AG10803 (cell line): ENCODE data around the gene PIGS.
"Not testable (repeated sequence)": the region's sequence is repeated elsewhere in the genome, so short reads cannot be mapped to it uniquely, and the experiment has no call there.

Experiments used
- DNase-seq: peaks from one replicate; pipeline ENCODE4 v3.0.0; 2010; ENCODE audit warnings: low read depth
- H3K4me3 ChIP-seq: 2 replicates; pipeline ENCODE4 v1.5.1; 2011; ENCODE audit warnings: mild to moderate bottlenecking, low read length, control low read depth
- TF ChIP-seq, protein P1 (sequence below): conservative IDR thresholded peaks from 2 replicates; pipeline ENCODE4 v1.5.1; 2011; ENCODE audit warnings: mild to moderate bottlenecking, low read length, control low read depth, inconsistent platforms

PIGS gene

DNA sequence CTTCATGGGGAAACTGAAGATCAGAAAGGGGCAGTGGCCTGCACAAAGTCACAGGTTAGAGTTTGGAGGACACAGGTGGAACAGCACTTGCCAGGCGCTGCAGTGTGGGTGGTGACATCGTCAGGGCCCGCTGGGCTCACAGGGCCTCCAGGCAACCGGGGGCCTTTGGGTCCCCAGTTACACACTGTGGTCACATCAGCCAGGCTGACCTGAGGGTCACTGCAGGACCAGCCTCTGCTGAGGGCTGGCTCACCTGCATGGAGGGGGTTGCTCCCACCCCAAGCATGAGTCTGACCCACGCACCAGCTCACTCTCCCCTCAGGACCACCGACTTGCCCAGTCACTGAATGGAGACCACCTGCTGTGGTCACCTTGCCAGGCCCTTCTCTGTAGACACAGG, 48.1 kb downstream of the PIGS start:
- TF ChIP-seq, protein P1, sequence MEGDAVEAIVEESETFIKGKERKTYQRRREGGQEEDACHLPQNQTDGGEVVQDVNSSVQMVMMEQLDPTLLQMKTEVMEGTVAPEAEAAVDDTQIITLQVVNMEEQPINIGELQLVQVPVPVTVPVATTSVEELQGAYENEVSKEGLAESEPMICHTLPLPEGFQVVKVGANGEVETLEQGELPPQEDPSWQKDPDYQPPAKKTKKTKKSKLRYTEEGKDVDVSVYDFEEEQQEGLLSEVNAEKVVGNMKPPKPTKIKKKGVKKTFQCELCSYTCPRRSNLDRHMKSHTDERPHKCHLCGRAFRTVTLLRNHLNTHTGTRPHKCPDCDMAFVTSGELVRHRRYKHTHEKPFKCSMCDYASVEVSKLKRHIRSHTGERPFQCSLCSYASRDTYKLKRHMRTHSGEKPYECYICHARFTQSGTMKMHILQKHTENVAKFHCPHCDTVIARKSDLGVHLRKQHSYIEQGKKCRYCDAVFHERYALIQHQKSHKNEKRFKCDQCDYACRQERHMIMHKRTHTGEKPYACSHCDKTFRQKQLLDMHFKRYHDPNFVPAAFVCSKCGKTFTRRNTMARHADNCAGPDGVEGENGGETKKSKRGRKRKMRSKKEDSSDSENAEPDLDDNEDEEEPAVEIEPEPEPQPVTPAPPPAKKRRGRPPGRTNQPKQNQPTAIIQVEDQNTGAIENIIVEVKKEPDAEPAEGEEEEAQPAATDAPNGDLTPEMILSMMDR: no peak
- no peak overlapping the region for H3K4me3 ChIP-seq
- DNase-seq: no peak

DNA sequence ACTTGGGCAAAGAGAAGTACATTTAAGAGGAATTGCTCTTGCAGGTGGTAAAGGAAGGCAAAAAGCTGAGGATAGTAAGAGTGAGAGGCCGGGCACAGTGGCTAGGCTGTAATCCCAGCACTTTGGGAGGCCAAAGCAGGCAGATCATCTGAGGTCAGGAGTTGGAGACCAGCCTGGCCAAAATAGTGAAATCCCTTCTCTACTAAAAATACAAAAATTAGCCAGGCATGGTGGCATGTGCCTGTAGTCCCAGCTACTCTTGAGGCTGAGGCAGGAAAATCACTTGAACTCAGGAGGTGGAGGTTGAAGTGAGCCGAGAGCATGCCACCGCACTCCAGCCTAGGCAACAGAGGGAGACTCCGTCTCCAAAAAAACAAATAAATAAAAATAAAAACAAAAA, 49.0 kb downstream of the PIGS start:
- DNase-seq, H3K4me3 ChIP-seq: not testable (repeated sequence)

DNA sequence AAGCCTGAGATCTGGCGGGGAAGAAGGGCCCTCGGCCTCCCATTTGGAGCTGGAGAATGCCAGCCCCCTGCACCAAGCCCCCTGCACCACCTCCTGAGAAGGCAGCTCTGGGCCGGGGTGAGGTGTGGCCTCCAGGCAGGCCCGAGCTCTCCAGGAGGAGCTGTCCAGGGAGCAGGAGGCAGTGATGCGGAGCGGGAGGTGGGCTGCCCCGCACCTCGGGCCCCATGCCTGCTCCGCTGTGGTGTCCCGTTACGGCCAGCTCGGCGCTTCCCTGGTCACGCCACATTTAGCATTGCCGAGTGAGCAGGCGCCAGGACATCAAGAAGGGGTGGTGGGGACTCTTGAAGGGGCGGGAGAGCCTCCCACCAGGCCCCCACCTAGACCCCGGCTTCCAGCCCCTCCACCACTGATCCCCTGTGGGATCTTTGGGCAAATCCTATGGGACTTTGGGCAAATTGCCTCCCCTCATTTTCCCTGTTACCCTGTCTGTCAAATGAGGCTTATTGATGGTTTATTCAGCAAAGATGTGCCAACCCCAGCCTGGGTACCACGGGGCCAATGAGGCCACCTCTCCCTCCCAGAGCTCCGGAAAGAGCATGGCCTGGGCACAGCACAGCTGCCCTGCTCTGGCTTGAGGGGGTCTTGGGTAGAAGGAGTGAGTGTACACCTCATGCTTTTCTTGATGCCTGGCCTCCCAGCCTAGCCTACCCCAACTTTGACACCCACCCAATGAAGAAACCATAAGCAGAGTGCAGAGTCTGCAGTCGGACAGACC, 49.8 kb downstream of the PIGS start:
- TF ChIP-seq, protein P1: no peak
- no peak for DNase-seq
- no peak overlapping the region for H3K4me3 ChIP-seq

DNA sequence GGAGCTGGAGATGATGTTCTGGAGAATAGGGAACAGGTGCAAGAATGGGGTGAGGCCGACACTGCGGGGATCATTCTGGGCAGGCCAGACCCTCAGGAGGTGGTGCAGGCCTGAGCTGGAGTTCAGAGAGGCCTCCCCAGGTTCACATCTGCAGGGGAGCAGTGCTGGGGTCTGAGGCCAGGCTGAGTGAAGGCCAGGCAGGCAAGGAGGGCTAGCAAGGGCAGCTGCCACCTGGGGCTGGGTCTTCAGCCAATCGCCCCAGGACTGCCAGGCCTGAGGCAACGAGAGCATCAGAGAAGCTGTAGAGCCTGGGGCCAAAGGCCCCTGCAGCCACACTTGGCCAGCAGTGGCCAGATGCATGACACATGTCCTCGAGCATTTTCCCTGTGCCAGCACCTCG, 50.6 kb downstream of the PIGS start:
- no peak for DNase-seq
- TF ChIP-seq, protein P1: no peak
- H3K4me3 ChIP-seq: no peak overlapping the region

DNA sequence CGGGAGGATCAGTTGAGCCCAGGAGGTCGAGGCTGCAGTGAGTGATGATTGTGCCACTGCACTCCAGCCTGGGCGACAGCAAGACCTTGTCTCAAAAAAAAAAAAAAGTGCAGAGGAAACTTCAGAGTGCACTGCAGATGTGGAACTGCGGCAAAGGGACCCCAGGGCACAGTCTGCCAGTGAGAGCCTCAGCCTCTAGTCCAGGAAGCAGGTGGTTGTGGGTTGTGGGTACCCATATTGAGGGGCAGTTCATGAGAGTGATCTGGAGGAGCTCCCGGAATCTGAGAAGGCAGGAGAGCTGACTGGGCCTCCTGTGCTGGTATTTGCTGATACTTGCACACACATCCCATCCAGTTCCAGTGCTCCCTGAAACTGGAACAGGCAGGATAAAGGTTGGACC, 52.1 kb downstream of the PIGS start:
- H3K4me3 ChIP-seq: no peak overlapping the region

DNA sequence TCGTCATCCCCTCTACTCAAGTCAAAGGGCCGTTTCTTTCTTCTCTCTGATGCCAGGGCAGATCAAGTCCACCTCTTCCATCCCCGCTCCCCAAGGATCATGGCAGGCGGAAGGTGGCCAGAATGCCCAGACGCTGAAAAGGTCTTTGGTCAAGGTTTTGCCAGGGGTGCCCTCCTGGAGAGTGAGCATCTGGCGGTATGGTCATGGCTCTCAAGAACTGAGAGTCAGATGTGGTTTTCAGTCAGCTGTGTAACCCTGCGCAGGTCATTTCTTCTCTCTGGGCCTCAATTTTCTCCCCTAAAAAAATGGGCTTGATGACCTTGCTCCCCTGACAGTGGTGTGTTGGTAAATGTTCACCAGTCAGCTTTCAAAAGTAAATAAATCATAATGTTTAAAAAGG, 52.7 kb downstream of the PIGS start:
- no peak for DNase-seq
- TF ChIP-seq, protein P1: no peak

More for the DNA sequence above, 52.1 kb downstream of the PIGS start:
- TF ChIP-seq, protein P1: no peak
- no peak for DNase-seq

DNA sequence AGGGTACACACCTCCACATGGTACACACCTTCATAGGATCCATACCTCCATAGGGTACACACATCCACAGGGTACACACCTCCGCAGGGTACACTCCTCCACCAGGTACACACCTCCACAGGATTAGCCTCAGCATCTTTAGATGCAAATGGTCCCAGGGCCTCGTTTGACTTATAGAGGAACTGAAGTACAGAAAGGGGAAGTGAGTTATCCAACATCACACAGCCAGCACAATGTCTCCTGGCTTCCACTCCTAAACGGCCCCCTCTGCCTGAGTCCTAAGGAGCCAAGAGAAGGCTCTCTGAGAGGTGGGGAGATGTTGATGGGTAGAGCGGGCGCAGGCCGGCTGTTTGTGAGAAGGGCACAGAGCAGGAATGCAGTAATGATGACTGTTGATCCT, 53.2 kb downstream of the PIGS start:
- no peak overlapping the region for H3K4me3 ChIP-seq
- TF ChIP-seq, protein P1: no peak
- no peak for DNase-seq

More for the DNA sequence above, 52.7 kb downstream of the PIGS start:
- H3K4me3 ChIP-seq: no peak overlapping the region

DNA sequence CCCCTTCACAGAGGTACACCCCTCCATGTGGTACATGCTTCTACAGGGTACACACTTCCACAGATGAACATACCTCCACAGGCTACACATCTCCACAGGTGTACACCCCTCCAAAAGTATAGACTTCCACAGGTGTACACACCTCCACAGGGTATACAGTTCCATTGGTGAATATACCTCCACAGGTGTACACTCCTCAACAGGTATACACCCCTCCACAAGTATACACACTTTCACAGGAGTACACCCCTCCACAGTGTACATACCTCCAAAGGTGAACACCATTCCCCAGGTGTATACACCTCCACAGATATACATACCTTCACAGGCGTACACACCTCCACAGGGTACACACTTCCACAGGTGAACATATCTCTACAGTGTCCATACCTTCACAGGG, 55.8 kb downstream of the PIGS start:
- TF ChIP-seq, protein P1: no peak
- no peak for DNase-seq
- H3K4me3 ChIP-seq: no peak overlapping the region
